ENCODE data around the gene PRKCQ.

The PRKCQ gene

GRCh38 chr10:6431186-6431585 lies 148.9 kb downstream of the PRKCQ start:
- Histone ChIP-seq H3K4me1 (ENCODE audit: insufficient read depth, poor library complexity, severe bottlenecking) (no peaks in the 10 kb centered on the region), H3K36me3 (ENCODE audit: low read depth) (no peaks in the 10 kb centered on the region), H3K27me3 (ENCODE audit: insufficient read depth, poor library complexity, severe bottlenecking) (no peaks in the 10 kb centered on the region), H3K27ac (ENCODE audit: poor library complexity, severe bottlenecking) (no peak overlapping the region), H3K9me3 (ENCODE audit: severe bottlenecking) (no peaks in the 10 kb centered on the region), H3K4me3 (ENCODE audit: severe bottlenecking) (no peak overlapping the region)
- TF ChIP-seq CTCF (IDR thresholded peaks at IDR 0.05; ENCODE audit: poor library complexity, severe bottlenecking) = no peak
- no peak for DNase-seq (ENCODE audit: low spot score)
- ATAC-seq (ENCODE audit: low read depth) = no peak

GRCh38 chr10:6430423-6430980 lies 149.6 kb downstream of the PRKCQ start:
- H3K27ac ChIP-seq (ENCODE audit: poor library complexity, severe bottlenecking) = no peak overlapping the region
- H3K4me3 ChIP-seq (ENCODE audit: severe bottlenecking) = no peak overlapping the region
- ATAC-seq (ENCODE audit: low read depth) (no peak), DNase-seq (ENCODE audit: low spot score) (no peak)
- no peaks in the 10 kb centered on the region for H3K9me3 ChIP-seq (ENCODE audit: severe bottlenecking)
- H3K27me3 ChIP-seq (ENCODE audit: insufficient read depth, poor library complexity, severe bottlenecking) = no peaks in the 10 kb centered on the region
- no peaks in the 10 kb centered on the region for H3K36me3 ChIP-seq (ENCODE audit: low read depth)
- no peaks in the 10 kb centered on the region for H3K4me1 ChIP-seq (ENCODE audit: insufficient read depth, poor library complexity, severe bottlenecking)
- TF ChIP-seq CTCF (IDR thresholded peaks at IDR 0.05; ENCODE audit: poor library complexity, severe bottlenecking) = no peak

- H3K4me3 ChIP-seq (ENCODE audit: severe bottlenecking) = no peak overlapping the region
- H3K27ac ChIP-seq (ENCODE audit: poor library complexity, severe bottlenecking) = no peak overlapping the region
- H3K9me3 ChIP-seq (ENCODE audit: severe bottlenecking) = no peaks in the 10 kb centered on the region
- no peak for ATAC-seq (ENCODE audit: low read depth)
- TF ChIP-seq CTCF (IDR thresholded peaks at IDR 0.05; ENCODE audit: poor library complexity, severe bottlenecking) = no peak
- no peaks in the 10 kb centered on the region for H3K27me3 ChIP-seq (ENCODE audit: insufficient read depth, poor library complexity, severe bottlenecking)
- no peaks in the 10 kb centered on the region for H3K36me3 ChIP-seq (ENCODE audit: low read depth)
- no peaks in the 10 kb centered on the region for H3K4me1 ChIP-seq (ENCODE audit: insufficient read depth, poor library complexity, severe bottlenecking)
- DNase-seq (ENCODE audit: low spot score) = no peak
Observed at GRCh38 chr10:6427357-6427959, 152.6 kb downstream of the PRKCQ start.

GRCh38 chr10:6426317-6426716 lies 153.8 kb downstream of the PRKCQ start:
- H3K27me3 ChIP-seq (ENCODE audit: insufficient read depth, poor library complexity, severe bottlenecking) = no peaks in the 10 kb centered on the region
- no peak for DNase-seq (ENCODE audit: low spot score)
- no peak for TF ChIP-seq CTCF (IDR thresholded peaks at IDR 0.05; ENCODE audit: poor library complexity, severe bottlenecking)

GRCh38 chr10:6423413-6424170 lies 156.5 kb downstream of the PRKCQ start:
- no peaks in the 10 kb centered on the region for H3K36me3 ChIP-seq (ENCODE audit: low read depth)
- no peak for TF ChIP-seq CTCF (IDR thresholded peaks at IDR 0.05; ENCODE audit: poor library complexity, severe bottlenecking)

More at GRCh38 chr10:6426317-6426716, 153.8 kb downstream of the PRKCQ start:
- no peak for ATAC-seq (ENCODE audit: low read depth)
- no peak overlapping the region for H3K27ac ChIP-seq (ENCODE audit: poor library complexity, severe bottlenecking)
- H3K9me3 ChIP-seq (ENCODE audit: severe bottlenecking) = no peaks in the 10 kb centered on the region
- H3K36me3 ChIP-seq (ENCODE audit: low read depth) = no peaks in the 10 kb centered on the region
- no peaks in the 10 kb centered on the region for H3K4me1 ChIP-seq (ENCODE audit: insufficient read depth, poor library complexity, severe bottlenecking)
- no peak overlapping the region for H3K4me3 ChIP-seq (ENCODE audit: severe bottlenecking)

More at GRCh38 chr10:6423413-6424170, 156.5 kb downstream of the PRKCQ start:
- Histone ChIP-seq H3K4me3 (ENCODE audit: severe bottlenecking) (no peak overlapping the region), H3K9me3 (ENCODE audit: severe bottlenecking) (no peaks in the 10 kb centered on the region), H3K27ac (ENCODE audit: poor library complexity, severe bottlenecking) (no peak overlapping the region), H3K4me1 (ENCODE audit: insufficient read depth, poor library complexity, severe bottlenecking) (no peaks in the 10 kb centered on the region), H3K27me3 (ENCODE audit: insufficient read depth, poor library complexity, severe bottlenecking) (no peaks in the 10 kb centered on the region)
- no peak for DNase-seq (ENCODE audit: low spot score)
- no peak for ATAC-seq (ENCODE audit: low read depth)
